ENCODE measurements around the gene RARG. TPM values are rescaled to one million over a fixed set of nuclear protein-coding genes. Genes with fewer than 3 reads are reported as not detected.
A peak's percentile ranks its signal among the peaks of the same experiment; 100 is the strongest.

The RARG gene
- total RNA-seq, 4 donors from 2014 or later, result 15.6 to 26.6 (median 22.9) TPM

DNA sequence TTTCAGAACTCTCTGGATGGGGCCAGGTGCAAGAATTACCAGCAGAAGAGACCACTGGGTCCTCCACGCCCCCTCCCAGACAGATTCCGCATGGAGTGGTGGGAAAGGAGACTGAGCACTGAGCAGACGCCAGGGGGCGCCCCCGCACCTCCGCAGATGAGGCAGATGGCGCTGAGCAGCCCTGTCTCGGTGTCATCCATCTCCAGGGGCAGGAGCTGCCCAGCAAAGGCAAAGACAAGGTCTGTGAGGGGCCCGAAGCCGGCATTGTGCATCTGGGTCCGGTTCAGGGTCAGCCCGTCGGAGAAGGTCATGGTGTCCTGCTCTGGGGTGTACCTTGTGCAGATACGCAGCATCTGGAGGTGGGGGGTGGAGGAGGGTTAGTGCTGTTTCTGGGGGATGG, 18.7 kb downstream of the RARG start:
- TF ChIP-seq CTCF (IDR thresholded peaks at IDR 0.05) (peak in 3 of 4 experiments; percentile 96 to 98 (median 97)), POLR2AphosphoS5 (IDR thresholded peaks at IDR 0.05) (peak; percentile 10), POLR2A (IDR thresholded peaks at IDR 0.05) (no peak), EP300 (IDR thresholded peaks at IDR 0.05) (no peak)
- WGBS, 2 donors (ENCODE audit: low coverage in 1 of 2), result 0 to 20% methylated on average over 2 to 8 of the region's 14 CpGs
- no peaks in the 10 kb centered on the region for H3K27me3 ChIP-seq
- H3K4me3 ChIP-seq, result no peak overlapping the region
- peak overlapping the region in 3 of 4 donors; percentile 27 to 99 (median 34) for H3K27ac ChIP-seq
- H3K36me3 ChIP-seq, result peaks cover 0 to 74% of the 10 kb centered on the region in 2 donors
- H3K4me1 ChIP-seq, result peaks cover 0 to 67% (median 34%) of the 10 kb centered on the region in 3 donors
- H3K9me3 ChIP-seq, result no peaks in the 10 kb centered on the region
- ATAC-seq, result peak; percentile 74

- no peak for TF ChIP-seq CTCF (IDR thresholded peaks at IDR 0.05)
- TF ChIP-seq EP300 (IDR thresholded peaks at IDR 0.05), result no peak
- TF ChIP-seq POLR2AphosphoS5 (IDR thresholded peaks at IDR 0.05), result no peak
- TF ChIP-seq POLR2A (IDR thresholded peaks at IDR 0.05), result no peak
- WGBS, 2 donors (ENCODE audit: low coverage in 1 of 2), result 59% methylated on average over 4 of the region's 12 CpGs; no CpG with 5 or more reads in 1 of the 2 donors
- no peak overlapping the region for H3K4me3 ChIP-seq
- H3K27me3 ChIP-seq, result no peaks in the 10 kb centered on the region
- H3K27ac ChIP-seq, result peak overlapping the region in 3 of 4 donors; percentile 27 to 99 (median 34)
- peaks cover 0 to 74% of the 10 kb centered on the region in 2 donors for H3K36me3 ChIP-seq
- ATAC-seq, result no peak
- peaks cover 0 to 65% (median 32%) of the 10 kb centered on the region in 3 donors for H3K4me1 ChIP-seq
- no peaks in the 10 kb centered on the region for H3K9me3 ChIP-seq
Observed at GRCh38 chr12:53212931-53213330, 19.1 kb downstream of the RARG start.

DNA sequence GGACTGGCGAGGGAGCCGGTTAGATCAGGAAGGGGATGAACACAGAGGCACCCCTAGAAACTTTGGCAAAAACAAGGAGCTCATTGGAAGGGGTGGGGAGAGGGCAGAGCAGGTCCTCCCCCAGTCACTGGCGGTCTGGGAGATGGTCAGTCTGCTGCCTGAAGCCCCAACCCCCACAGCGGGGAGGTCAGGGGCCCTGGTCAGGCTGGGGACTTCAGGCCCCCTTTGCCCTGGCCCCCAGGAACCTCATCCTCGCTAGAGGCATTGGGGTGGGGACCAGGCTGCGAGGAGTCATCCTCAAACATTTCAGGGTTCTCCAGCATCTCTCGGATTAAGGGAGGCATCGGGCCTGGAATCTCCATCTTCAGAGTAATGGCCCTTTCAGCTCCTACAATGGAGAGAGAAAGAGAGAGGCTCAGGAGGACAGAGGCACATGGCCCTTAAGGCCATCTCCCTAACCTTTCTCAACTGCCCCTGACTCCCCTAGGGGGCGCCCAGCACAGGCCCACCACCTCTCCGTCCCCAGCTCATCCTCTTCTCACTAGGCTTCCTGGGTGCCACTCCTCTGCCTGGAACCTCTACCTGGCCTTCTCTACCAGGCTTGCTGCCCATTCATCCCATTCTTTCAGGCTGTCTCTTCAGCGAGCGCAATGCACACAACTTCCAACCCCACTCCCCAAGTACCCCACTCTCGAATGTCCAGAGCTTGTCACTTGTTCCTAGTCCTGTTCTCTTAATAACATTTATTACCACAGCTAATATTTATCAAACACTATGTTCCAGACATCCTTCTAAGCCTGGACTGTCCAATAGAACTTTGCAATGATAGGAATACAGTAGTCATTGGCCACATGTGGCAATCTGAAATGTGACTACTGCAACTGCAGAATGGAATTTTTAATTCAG, 20.3 kb downstream of the RARG start:
- Histone ChIP-seq H3K36me3 (peaks cover 0 to 74% of the 10 kb centered on the region in 2 donors), H3K9me3 (no peaks in the 10 kb centered on the region), H3K4me3 (no peak overlapping the region), H3K27me3 (no peaks in the 10 kb centered on the region), H3K4me1 (peaks cover 0 to 58% (median 21%) of the 10 kb centered on the region in 3 donors), H3K27ac (no peak overlapping the region)
- 74 to 79% methylated on average over 5 to 6 of the region's 13 CpGs for WGBS, 2 donors (ENCODE audit: low coverage in 1 of 2)
- no peak for ATAC-seq
- no peak for TF ChIP-seq EP300 (IDR thresholded peaks at IDR 0.05)
- TF ChIP-seq CTCF (IDR thresholded peaks at IDR 0.05), result peak in 1 of 4 experiments; percentile 26

DNA sequence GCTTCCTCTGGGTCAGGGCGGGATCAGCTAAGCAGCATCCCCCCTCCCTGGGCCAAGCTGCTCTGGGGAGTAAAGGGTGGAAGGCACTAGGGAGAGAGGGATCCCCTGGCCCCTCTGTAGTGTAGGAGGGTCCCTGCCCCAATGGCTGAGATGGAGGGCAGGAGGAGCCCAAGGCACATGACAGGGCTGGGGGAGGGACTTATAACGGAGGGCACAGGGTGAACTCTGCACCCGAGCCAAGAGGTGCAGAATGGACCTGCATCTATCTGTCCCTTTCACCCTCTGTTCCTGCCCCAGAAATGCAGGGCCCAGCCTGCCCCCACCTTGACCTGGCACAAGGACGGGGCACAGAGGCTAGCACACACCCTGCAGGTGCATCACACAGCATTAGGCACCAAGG, 21.2 kb downstream of the RARG start:
- ATAC-seq, result no peak
- H3K4me1 ChIP-seq, result peaks cover 0 to 49% (median 15%) of the 10 kb centered on the region in 3 donors

More for the DNA sequence above, 21.2 kb downstream of the RARG start:
- no peaks in the 10 kb centered on the region for H3K9me3 ChIP-seq
- no peak overlapping the region for H3K4me3 ChIP-seq
- H3K27me3 ChIP-seq, result no peaks in the 10 kb centered on the region
- H3K27ac ChIP-seq, result no peak overlapping the region
- WGBS, 2 donors (ENCODE audit: low coverage in 1 of 2), result 88% methylated on average over 1 of the region's 4 CpGs; no CpG with 5 or more reads in 1 of the 2 donors
- peaks cover 0 to 68% of the 10 kb centered on the region in 2 donors for H3K36me3 ChIP-seq
- TF ChIP-seq POLR2A (IDR thresholded peaks at IDR 0.05) (no peak), POLR2AphosphoS5 (IDR thresholded peaks at IDR 0.05) (no peak), EP300 (IDR thresholded peaks at IDR 0.05) (no peak), CTCF (IDR thresholded peaks at IDR 0.05) (no peak)
